ENCODE measurements around the gene SNRPE.

SNRPE gene

GRCh38 chr1:203899353-203899716 lies 37.9 kb downstream of the SNRPE start:
- in situ Hi-C loops (cut with HindIII; ENCODE audit: low sequenced_read_pairs), result no loop called here
- DNase-seq (ENCODE audit: low read depth, low spot score), result no peak
- no peak for TF ChIP-seq CTCF (IDR thresholded peaks at IDR 0.05; ENCODE audit: low read depth, low read length)
- no peak overlapping the region for H3K4me3 ChIP-seq (ENCODE audit: low read depth, low read length)

GRCh38 chr1:203899869-203900714 lies 38.7 kb downstream of the SNRPE start:
- no peak for DNase-seq (ENCODE audit: low read depth, low spot score)
- in situ Hi-C loops (cut with HindIII; ENCODE audit: low sequenced_read_pairs), result no loop called here
- H3K4me3 ChIP-seq (ENCODE audit: low read depth, low read length), result no peak overlapping the region
- no peak for TF ChIP-seq CTCF (IDR thresholded peaks at IDR 0.05; ENCODE audit: low read depth, low read length)

- no peak for TF ChIP-seq CTCF (IDR thresholded peaks at IDR 0.05; ENCODE audit: low read depth, low read length)
- in situ Hi-C loops (cut with HindIII; ENCODE audit: low sequenced_read_pairs), result no loop called here
Measured at GRCh38 chr1:203901581-203901980, 40.2 kb downstream of the SNRPE start.

GRCh38 chr1:203905275-203905674 lies 43.9 kb downstream of the SNRPE start:
- H3K4me3 ChIP-seq (ENCODE audit: low read depth, low read length), result no peak overlapping the region
- in situ Hi-C loops (cut with HindIII; ENCODE audit: low sequenced_read_pairs), result no loop called here
- no peak for DNase-seq (ENCODE audit: low read depth, low spot score)
- TF ChIP-seq CTCF (IDR thresholded peaks at IDR 0.05; ENCODE audit: low read depth, low read length), result no peak

More at GRCh38 chr1:203901581-203901980, 40.2 kb downstream of the SNRPE start:
- H3K4me3 ChIP-seq (ENCODE audit: low read depth, low read length), result no peak overlapping the region
- DNase-seq (ENCODE audit: low read depth, low spot score), result no peak

- no peak for TF ChIP-seq CTCF (IDR thresholded peaks at IDR 0.05; ENCODE audit: low read depth, low read length)
- in situ Hi-C loops (cut with HindIII; ENCODE audit: low sequenced_read_pairs), result no loop called here
- H3K4me3 ChIP-seq (ENCODE audit: low read depth, low read length), result no peak overlapping the region
- peak; percentile 86 for DNase-seq (ENCODE audit: low read depth, low spot score)
Measured at GRCh38 chr1:203906932-203907331, 45.5 kb downstream of the SNRPE start.

GRCh38 chr1:203907901-203908300 lies 46.5 kb downstream of the SNRPE start:
- DNase-seq (ENCODE audit: low read depth, low spot score), result no peak
- no peak overlapping the region for H3K4me3 ChIP-seq (ENCODE audit: low read depth, low read length)
- in situ Hi-C loops (cut with HindIII; ENCODE audit: low sequenced_read_pairs), result no loop called here
- no peak for TF ChIP-seq CTCF (IDR thresholded peaks at IDR 0.05; ENCODE audit: low read depth, low read length)

All from astrocyte of the spinal cord (primary cell).